Activated naive CD4-positive, alpha-beta T cell treated with anti-CD3 and anti-CD28 coated beads, Interleukin-2, amount 10 ng/mL, durations not matched to agents 7 days and 5 days (primary cell): Measurements from ENCODE around the gene SCG5.

Source experiments
- CTCF ChIA-PET: fragments of 350-600 bp; sonication (Branson Sonifier 250); formaldehyde crosslinking; loops from one replicate; lab custom pipeline; 2021; ENCODE audit warnings: antibody characterized with exemption; lab: Charles Lee
- DNase-seq: peaks from one replicate; pipeline ENCODE4 v3.0.0-alpha.2; 2020
- H3K27ac Mint-ChIP-seq: one replicate; pipeline ENCODE4 v1.8.0; 2021; ENCODE audit warnings: mild to moderate bottlenecking, moderate library complexity, mixed read lengths
- H3K27me3 Mint-ChIP-seq: one replicate; pipeline ENCODE4 v1.8.0; 2021; ENCODE audit warnings: mild to moderate bottlenecking, mixed read lengths
- H3K36me3 Mint-ChIP-seq: one replicate; pipeline ENCODE4 v1.8.0; 2021; ENCODE audit warnings: mixed read lengths
- H3K4me1 Mint-ChIP-seq: one replicate; pipeline ENCODE4 v1.8.0; 2021; ENCODE audit warnings: mixed read lengths
- H3K4me3 Mint-ChIP-seq: one replicate; pipeline ENCODE4 v1.8.0; 2021; ENCODE audit warnings: mild to moderate bottlenecking, moderate library complexity, mixed read lengths
- H3K9me3 Mint-ChIP-seq: one replicate; pipeline ENCODE4 v1.8.0; 2021; ENCODE audit warnings: mixed read lengths

SCG5 gene

DNA sequence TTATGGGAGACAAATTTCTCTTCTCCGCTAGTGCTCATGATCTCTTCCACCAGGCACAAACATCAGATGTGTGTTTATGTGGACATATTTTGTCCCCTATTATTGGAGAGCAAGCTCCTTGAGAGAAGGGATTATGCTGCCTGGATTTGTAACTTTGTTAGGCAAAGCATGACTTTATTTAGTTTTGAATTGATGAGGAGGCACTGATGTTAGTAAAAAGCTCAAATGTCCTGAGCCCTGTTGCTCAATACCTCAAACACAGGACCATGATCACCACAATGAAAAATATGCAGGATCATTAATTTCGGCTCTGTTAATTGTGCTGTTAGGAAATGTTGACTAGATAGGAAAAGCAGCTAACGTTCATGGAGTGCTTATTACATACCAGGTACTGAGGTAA lies 29.1 kb downstream of the SCG5 start:
- H3K36me3 Mint-ChIP-seq = peaks cover 2% of the 10 kb centered on the region
- H3K27ac Mint-ChIP-seq = no peak overlapping the region
- no peaks in the 10 kb centered on the region for H3K4me1 Mint-ChIP-seq
- no peaks in the 10 kb centered on the region for H3K27me3 Mint-ChIP-seq
- DNase-seq = no peak
- CTCF ChIA-PET = interaction anchor here (1.0 kb wide), 1 partner anchor 11 kb away, joined by 3 read pairs; no protein-coding TSS in a partner anchor
- no peaks in the 10 kb centered on the region for H3K9me3 Mint-ChIP-seq
- H3K4me3 Mint-ChIP-seq = no peak overlapping the region

DNA sequence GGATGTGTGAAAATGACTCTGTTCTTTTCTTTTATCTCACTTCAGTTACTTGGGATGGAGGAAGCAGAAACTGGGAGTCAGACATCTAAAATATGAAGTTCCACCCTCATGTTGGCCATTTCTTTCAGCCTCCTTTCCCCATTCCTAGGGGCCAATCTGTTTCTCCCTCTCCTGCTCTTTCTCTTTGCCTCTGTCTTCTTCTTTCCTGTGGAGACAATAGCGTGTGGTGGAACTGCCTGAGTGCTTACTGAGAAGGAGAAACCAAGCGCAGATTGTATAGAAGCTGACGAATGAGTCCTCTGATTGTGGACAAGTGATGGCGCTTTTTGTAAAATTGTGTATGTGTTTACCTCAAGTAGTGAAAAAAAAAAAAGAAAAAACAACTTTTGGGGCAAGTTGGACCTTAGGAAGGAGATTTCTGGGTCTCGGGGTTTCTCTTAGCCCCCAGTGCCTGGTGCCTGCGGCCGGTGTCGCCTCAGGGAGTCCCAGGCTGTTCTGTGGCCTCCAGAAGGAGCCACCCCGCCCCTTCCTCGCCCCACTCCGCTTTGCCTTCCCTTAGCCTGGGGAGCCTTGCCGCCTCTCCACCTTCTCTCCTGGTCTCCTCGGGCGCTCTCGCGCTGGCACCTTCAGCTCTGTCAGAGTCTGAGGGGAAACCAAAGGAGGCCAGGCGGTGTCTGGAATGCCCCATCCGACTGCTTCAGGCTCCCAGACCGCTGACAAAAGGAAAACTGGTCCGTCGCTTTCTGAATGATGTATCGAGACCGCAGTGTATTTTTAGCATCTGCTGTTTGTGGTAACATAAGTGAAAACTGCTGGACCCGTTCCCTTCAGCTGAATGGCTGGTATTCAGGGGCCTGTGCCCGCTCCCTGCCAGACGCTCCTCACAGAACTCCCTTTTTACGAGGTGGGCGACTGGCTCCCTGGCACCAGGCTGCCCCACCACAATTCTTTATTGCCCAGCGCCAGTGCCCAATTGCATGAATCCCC lies 30.1 kb downstream of the SCG5 start:
- DNase-seq = no peak
- Mint-ChIP-seq H3K4me1 (no peaks in the 10 kb centered on the region), H3K27ac (no peak overlapping the region), H3K9me3 (no peaks in the 10 kb centered on the region), H3K36me3 (peaks cover 2% of the 10 kb centered on the region), H3K4me3 (no peak overlapping the region), H3K27me3 (no peaks in the 10 kb centered on the region)
- CTCF ChIA-PET = no interaction called here

DNA sequence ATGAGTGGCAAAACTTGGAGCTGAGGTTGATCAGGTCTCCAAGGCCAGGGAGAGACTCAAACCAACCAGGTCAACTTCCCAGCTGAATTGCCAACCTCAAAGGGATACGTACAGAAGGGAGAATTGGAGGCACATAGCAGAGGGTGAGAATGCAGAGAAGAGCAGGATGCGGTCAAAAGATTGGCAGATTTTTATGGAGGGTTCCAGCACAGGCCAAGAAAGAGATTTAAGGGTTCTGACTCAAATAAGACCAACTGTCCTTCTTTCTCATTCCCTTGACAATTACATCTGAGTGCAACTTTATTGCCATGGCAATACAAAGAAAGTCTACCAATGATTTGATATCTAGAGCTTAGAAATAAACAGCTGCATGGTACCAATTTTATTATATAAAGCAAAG lies 33.2 kb downstream of the SCG5 start:
- CTCF ChIA-PET = interaction anchor here (0.9 kb wide), 1 partner anchor 16 kb away, joined by 3 read pairs; no protein-coding TSS in a partner anchor
- Mint-ChIP-seq H3K36me3 (no peaks in the 10 kb centered on the region), H3K9me3 (no peaks in the 10 kb centered on the region), H3K27me3 (peaks cover 4% of the 10 kb centered on the region), H3K27ac (no peak overlapping the region), H3K4me1 (no peaks in the 10 kb centered on the region), H3K4me3 (no peak overlapping the region)
- DNase-seq = no peak

DNA sequence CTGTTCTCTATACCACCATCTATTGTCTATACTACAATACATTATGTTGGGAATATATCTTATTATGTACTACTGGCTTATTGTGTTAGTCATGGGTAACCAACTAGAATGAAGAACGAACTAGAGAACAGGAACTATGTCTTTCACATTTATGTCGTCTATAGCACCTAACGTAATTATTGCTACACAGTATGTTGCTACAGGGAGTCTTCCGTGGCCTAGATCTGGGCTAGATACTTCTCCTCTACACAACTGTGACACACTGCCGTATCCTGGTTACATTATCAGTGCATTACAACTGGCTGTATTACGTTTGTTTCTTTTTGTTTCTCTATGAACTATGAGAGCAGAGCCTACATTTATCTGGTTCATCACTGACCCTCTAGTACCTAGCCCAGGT lies 34.0 kb downstream of the SCG5 start:
- Mint-ChIP-seq H3K27ac (no peak overlapping the region), H3K4me1 (no peaks in the 10 kb centered on the region), H3K4me3 (no peak overlapping the region), H3K27me3 (peaks cover 4% of the 10 kb centered on the region), H3K36me3 (no peaks in the 10 kb centered on the region), H3K9me3 (no peaks in the 10 kb centered on the region)
- CTCF ChIA-PET = interaction anchor here (0.9 to 1.1 kb wide), 2 partner anchors 14 to 16 kb away, joined by 3 to 4 read pairs; no protein-coding TSS in a partner anchor
- no peak for DNase-seq

DNA sequence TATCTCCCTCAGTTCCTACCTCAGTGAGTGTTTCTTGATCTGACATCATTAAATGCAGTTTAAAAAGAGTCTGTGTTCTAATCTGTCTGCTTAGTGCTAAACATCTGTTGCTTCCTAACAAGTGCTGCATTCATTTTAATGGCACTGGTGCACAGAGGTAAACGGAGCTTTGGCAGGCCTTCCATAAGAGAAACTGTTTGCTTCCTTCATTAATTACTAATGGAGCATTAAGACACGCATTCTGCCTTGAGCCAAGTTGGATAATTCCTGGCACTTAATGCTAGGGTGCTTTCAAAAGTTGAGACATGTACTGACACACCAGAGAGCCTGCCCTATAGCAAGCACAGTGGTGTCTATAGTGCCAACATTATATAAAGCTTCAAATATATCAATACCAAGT lies 34.7 kb downstream of the SCG5 start:
- CTCF ChIA-PET = interaction anchor here (1.1 kb wide), 1 partner anchor 14 kb away, joined by 4 read pairs; no protein-coding TSS in a partner anchor
- peaks cover 4% of the 10 kb centered on the region for H3K27me3 Mint-ChIP-seq

DNA sequence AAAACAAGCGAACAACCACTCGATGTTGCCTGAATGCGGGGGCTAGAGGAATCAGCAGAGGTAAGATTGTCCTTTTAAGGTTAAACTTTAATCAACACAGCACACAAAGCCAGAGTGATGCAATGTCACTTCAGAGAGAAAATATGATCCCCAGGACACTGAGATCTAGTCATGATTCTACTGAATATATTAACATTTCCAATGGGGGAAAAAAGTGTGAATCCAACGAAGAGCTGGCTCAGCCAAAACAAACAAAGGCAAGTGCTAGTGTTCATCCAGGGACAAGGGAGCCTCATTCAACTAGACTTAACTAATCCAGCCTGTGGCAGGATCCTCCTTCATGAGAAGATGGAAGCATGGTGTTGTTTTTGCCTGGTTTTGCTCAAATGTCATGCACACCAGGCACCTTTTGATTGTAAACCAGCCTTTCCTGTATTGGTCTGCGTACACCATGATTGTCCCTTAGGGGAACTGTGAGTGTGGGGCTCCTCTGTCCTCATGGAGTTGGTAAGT lies 35.8 kb downstream of the SCG5 start:
- Mint-ChIP-seq H3K9me3 (no peaks in the 10 kb centered on the region), H3K4me1 (no peaks in the 10 kb centered on the region), H3K27me3 (peaks cover 4% of the 10 kb centered on the region), H3K36me3 (no peaks in the 10 kb centered on the region), H3K4me3 (no peak overlapping the region), H3K27ac (no peak overlapping the region)
- no peak for DNase-seq
- CTCF ChIA-PET = no interaction called here

More for the DNA sequence above, 34.7 kb downstream of the SCG5 start:
- H3K4me3 Mint-ChIP-seq = no peak overlapping the region
- no peak overlapping the region for H3K27ac Mint-ChIP-seq
- no peak for DNase-seq
- H3K9me3 Mint-ChIP-seq = no peaks in the 10 kb centered on the region
- no peaks in the 10 kb centered on the region for H3K36me3 Mint-ChIP-seq
- H3K4me1 Mint-ChIP-seq = no peaks in the 10 kb centered on the region

DNA sequence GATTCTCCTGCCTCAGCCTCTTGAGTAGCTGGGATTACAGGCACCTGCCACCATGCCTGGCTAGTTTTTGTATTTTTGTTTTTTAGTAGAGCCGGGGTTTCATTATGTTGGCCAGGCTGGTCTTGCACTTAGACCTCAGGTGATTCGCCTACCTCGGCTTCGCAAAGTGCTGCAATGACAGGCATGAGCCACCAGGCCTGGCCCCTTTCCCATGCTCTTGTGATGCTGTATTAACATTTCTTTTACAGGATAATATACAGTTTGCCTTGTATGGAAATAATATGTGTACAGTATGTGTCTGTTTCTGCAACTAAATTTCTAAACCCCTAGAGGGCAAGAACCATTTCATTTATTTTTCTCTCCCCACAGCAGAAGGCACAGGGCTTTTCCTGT lies 37.8 kb downstream of the SCG5 start:
- H3K36me3 Mint-ChIP-seq = no peaks in the 10 kb centered on the region
- no peak overlapping the region for H3K4me3 Mint-ChIP-seq
- DNase-seq = no peak
- H3K27ac Mint-ChIP-seq = no peak overlapping the region
- no peaks in the 10 kb centered on the region for H3K9me3 Mint-ChIP-seq
- peaks cover 4% of the 10 kb centered on the region for H3K27me3 Mint-ChIP-seq
- CTCF ChIA-PET = no interaction called here
- H3K4me1 Mint-ChIP-seq = peaks cover 5% of the 10 kb centered on the region

DNA sequence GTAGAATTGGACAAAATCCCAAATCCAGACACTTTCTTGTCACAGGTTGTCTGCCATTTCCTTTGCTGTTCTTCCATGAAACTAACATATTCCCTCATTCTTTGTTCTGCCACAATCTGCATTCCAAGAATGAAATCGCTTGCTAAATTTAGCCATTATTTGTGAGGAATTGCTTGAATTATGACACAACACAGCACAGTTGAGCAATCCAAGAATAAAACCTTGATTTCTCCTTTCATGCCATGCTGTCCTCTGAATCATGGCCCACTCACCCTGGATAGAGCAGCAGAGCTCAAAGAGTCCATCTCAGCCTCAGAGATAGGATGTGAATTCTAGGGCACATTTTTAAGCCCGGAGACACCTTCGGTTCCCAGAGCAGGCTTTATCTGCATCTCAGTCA lies 41.1 kb downstream of the SCG5 start:
- CTCF ChIA-PET = no interaction called here
- Mint-ChIP-seq H3K4me1 (peaks cover 5% of the 10 kb centered on the region), H3K36me3 (peaks cover 2% of the 10 kb centered on the region), H3K9me3 (no peaks in the 10 kb centered on the region), H3K27ac (no peak overlapping the region), H3K27me3 (peaks cover 4% of the 10 kb centered on the region), H3K4me3 (no peak overlapping the region)
- DNase-seq = no peak

DNA sequence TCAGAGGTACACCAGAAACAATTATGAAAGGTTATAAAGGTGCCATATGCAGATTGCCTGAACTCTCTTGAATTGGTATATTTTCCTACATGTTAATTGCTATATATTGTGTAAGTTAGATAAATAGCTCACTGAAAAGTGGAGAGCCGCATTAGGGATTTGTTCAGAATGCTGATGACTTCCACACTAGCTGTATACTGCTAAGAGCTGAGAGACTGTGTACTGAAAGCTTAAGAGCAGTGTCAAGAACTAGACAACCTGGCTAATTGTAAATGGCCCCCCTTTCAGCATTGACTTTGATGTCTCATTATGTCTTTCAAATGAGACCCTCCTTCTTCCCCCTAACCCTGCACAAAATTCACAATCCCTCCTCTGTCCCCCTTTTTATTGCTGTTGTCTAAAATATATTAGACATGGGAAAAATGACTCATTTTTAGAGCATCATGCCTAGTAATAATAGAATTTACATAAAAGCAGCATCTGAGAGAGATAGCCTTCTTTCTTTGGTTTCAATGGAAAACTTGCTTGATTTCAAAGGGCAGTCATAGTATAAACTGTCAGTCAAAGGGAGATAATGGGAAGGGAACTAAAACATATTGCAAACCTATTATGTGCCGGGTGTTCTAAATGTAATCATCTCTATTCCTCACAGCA lies 41.6 kb downstream of the SCG5 start:
- Mint-ChIP-seq H3K4me3 (no peak overlapping the region), H3K27ac (no peak overlapping the region), H3K36me3 (peaks cover 2% of the 10 kb centered on the region), H3K27me3 (peaks cover 4% of the 10 kb centered on the region), H3K4me1 (peaks cover 5% of the 10 kb centered on the region), H3K9me3 (no peaks in the 10 kb centered on the region)
- CTCF ChIA-PET = no interaction called here
- no peak for DNase-seq

DNA sequence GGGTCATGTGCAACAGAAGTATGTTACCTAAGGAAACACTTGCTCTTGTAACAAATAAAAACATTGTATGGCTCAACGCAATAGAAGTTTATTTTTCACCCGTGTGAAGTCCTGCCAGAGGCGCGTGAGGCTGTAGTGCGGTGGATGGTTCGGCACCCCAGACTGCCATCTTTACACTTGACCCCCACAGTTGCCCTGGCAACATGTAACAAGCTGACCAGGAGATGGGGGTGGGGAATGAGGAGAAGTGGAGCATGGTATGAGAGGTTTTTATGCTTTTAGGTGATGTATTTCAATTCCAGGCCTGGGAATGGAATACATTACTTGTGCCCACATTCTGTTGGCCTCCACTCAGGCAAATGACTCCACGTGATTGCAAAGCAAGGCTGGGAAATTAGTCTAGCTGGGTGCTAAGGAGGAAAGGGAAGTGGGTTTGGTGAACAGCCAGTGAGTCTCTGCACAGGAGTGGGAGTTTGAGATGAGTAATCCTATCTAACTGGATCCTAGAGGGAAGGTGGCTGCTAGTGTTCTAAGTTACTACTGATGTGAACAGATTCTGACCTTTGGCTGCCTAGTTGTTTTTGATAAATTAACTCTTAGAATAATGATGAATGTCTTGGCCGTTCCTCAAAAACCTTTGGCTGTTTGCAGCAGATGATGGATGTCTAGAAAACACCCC lies 42.5 kb downstream of the SCG5 start:
- CTCF ChIA-PET = no interaction called here
- Mint-ChIP-seq H3K9me3 (no peaks in the 10 kb centered on the region), H3K36me3 (peaks cover 2% of the 10 kb centered on the region), H3K4me1 (peaks cover 5% of the 10 kb centered on the region), H3K27me3 (peaks cover 1% of the 10 kb centered on the region), H3K4me3 (no peak overlapping the region), H3K27ac (no peak overlapping the region)
- no peak for DNase-seq

DNA sequence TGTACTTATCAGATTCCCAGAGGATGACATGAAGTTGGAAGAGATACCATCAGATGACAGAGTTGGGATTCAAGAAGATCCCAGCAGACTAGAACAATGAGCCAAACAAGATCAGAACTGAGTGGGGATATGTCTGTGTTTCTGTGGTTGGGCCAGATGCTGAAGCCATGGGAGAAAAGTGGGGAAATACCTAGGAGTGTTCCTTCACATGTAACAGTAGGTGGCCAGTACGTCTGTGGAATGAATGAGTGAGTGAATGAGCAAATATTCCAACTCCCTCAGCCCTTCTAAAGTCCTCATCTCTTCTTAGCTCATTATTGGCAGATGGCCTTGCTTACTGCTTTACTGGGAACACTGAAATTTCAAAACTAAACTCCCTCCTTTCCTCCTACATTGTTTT lies 44.1 kb downstream of the SCG5 start:
- H3K27ac Mint-ChIP-seq = no peak overlapping the region
- DNase-seq = no peak
- H3K9me3 Mint-ChIP-seq = no peaks in the 10 kb centered on the region
- peaks cover 2% of the 10 kb centered on the region for H3K36me3 Mint-ChIP-seq
- H3K4me1 Mint-ChIP-seq = peaks cover 5% of the 10 kb centered on the region
- H3K27me3 Mint-ChIP-seq = no peaks in the 10 kb centered on the region
- H3K4me3 Mint-ChIP-seq = no peak overlapping the region
- CTCF ChIA-PET = no interaction called here

DNA sequence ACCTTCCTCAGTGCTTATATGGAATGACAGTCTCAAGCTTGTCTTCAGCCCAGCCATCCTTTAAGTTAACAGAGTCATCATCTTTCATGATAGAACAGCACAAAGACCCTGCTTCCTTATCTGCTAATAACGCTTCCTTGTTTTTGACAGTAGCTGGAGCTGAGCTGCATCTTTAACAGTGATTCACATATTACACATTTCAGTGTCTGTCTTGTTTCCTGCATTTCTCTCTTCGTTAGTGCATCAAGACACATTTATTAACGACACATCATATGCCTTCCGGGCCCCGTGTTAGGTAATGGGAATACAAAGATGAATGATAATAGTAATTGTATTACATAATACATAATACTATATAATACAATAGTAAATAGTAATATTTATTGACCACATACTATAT lies 46.0 kb downstream of the SCG5 start:
- Mint-ChIP-seq H3K9me3 (no peaks in the 10 kb centered on the region), H3K27me3 (no peaks in the 10 kb centered on the region), H3K4me3 (no peak overlapping the region), H3K4me1 (peaks cover 5% of the 10 kb centered on the region), H3K27ac (no peak overlapping the region), H3K36me3 (peaks cover 2% of the 10 kb centered on the region)
- DNase-seq = no peak
- CTCF ChIA-PET = interaction anchor here (0.8 to 1.5 kb wide), 2 partner anchors 24 to 26 kb away, joined by 4 read pairs; no protein-coding TSS in a partner anchor

DNA sequence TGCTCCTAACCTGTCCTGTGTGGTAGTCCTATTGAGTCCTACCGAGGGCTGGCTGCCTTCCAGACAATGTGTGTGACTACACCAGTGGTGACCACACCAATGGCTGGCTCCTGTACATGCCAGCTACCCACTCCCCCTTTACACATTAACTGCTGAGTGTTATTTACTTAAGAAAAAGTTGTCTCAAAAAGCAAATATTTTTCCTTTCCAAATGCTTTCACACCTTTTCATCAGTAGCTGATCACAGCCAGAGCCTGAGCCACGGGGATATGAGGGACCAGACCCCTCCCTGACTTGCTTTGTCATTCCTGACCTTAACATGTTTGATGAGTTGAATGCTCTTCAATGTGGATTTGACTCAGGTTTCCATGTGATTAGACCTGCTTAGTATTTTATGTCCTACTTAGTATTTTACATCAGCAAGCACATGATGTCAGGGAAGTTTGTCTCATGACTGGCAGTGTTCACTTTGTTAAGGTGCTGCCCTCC lies 46.7 kb downstream of the SCG5 start:
- CTCF ChIA-PET = interaction anchor here (0.8 kb wide), 1 partner anchor 26 kb away, joined by 4 read pairs; no protein-coding TSS in a partner anchor
- Mint-ChIP-seq H3K27ac (no peak overlapping the region), H3K36me3 (peaks cover 2% of the 10 kb centered on the region), H3K4me3 (no peak overlapping the region), H3K27me3 (no peaks in the 10 kb centered on the region), H3K4me1 (peaks cover 5% of the 10 kb centered on the region), H3K9me3 (no peaks in the 10 kb centered on the region)
- no peak for DNase-seq
